Measurements from ENCODE around the gene MNAT1.

MNAT1 gene

GRCh38 chr14:60790850-60791249 lies 56.3 kb downstream of the MNAT1 start:
- no peak for TF ChIP-seq JUND (IDR thresholded peaks at IDR 0.05; ENCODE audit: low read depth)
- DNase-seq (ENCODE audit: low read depth in 1 of 2, low spot score in 1 of 2): no peak
- in situ Hi-C loops (cut with HindIII; ENCODE audit: low pct_unique_long_range_greater_than_20kb, low sequenced_read_pairs): no loop called here

- no peak for DNase-seq (ENCODE audit: low read depth in 1 of 2, low spot score in 1 of 2)
- TF ChIP-seq JUND (IDR thresholded peaks at IDR 0.05; ENCODE audit: low read depth): no peak
- in situ Hi-C loops (cut with HindIII; ENCODE audit: low pct_unique_long_range_greater_than_20kb, low sequenced_read_pairs): no loop called here
These were observed 61.9 kb downstream of the MNAT1 start for GRCh38 chr14:60796434-60796833.

GRCh38 chr14:60800409-60800808 lies 65.8 kb downstream of the MNAT1 start:
- in situ Hi-C loops (cut with HindIII; ENCODE audit: low pct_unique_long_range_greater_than_20kb, low sequenced_read_pairs): no loop called here
- no peak for DNase-seq (ENCODE audit: low read depth in 1 of 2, low spot score in 1 of 2)
- no peak for TF ChIP-seq JUND (IDR thresholded peaks at IDR 0.05; ENCODE audit: low read depth)

- in situ Hi-C loops (cut with HindIII; ENCODE audit: low pct_unique_long_range_greater_than_20kb, low sequenced_read_pairs): no loop called here
- TF ChIP-seq JUND (IDR thresholded peaks at IDR 0.05; ENCODE audit: low read depth): no peak
- no peak for DNase-seq (ENCODE audit: low read depth in 1 of 2, low spot score in 1 of 2)
These were observed 69.3 kb downstream of the MNAT1 start for GRCh38 chr14:60803871-60804270.

- no peak for DNase-seq (ENCODE audit: low read depth in 1 of 2, low spot score in 1 of 2)
- no peak for TF ChIP-seq JUND (IDR thresholded peaks at IDR 0.05; ENCODE audit: low read depth)
- in situ Hi-C loops (cut with HindIII; ENCODE audit: low pct_unique_long_range_greater_than_20kb, low sequenced_read_pairs): no loop called here
These were observed 71.4 kb downstream of the MNAT1 start for GRCh38 chr14:60805841-60806430.

GRCh38 chr14:60807247-60807646 lies 72.7 kb downstream of the MNAT1 start:
- in situ Hi-C loops (cut with HindIII; ENCODE audit: low pct_unique_long_range_greater_than_20kb, low sequenced_read_pairs): no loop called here
- no peak for DNase-seq (ENCODE audit: low read depth in 1 of 2, low spot score in 1 of 2)
- TF ChIP-seq JUND (IDR thresholded peaks at IDR 0.05; ENCODE audit: low read depth): no peak

- in situ Hi-C loops (cut with HindIII; ENCODE audit: low pct_unique_long_range_greater_than_20kb, low sequenced_read_pairs): no loop called here
- TF ChIP-seq JUND (IDR thresholded peaks at IDR 0.05; ENCODE audit: low read depth): no peak
- DNase-seq (ENCODE audit: low read depth in 1 of 2, low spot score in 1 of 2): no peak
These were observed 73.4 kb downstream of the MNAT1 start for GRCh38 chr14:60807971-60808370.

- in situ Hi-C loops (cut with HindIII; ENCODE audit: low pct_unique_long_range_greater_than_20kb, low sequenced_read_pairs): no loop called here
- TF ChIP-seq JUND (IDR thresholded peaks at IDR 0.05; ENCODE audit: low read depth): no peak
- no peak for DNase-seq (ENCODE audit: low read depth in 1 of 2, low spot score in 1 of 2)
These were observed 78.4 kb downstream of the MNAT1 start for GRCh38 chr14:60812987-60813386.

- DNase-seq (ENCODE audit: low read depth in 1 of 2, low spot score in 1 of 2): no peak
- TF ChIP-seq JUND (IDR thresholded peaks at IDR 0.05; ENCODE audit: low read depth): no peak
- in situ Hi-C loops (cut with HindIII; ENCODE audit: low pct_unique_long_range_greater_than_20kb, low sequenced_read_pairs): no loop called here
These were observed 80.8 kb downstream of the MNAT1 start for GRCh38 chr14:60815371-60815770.

GRCh38 chr14:60817113-60817512 lies 82.6 kb downstream of the MNAT1 start:
- no peak for DNase-seq (ENCODE audit: low read depth in 1 of 2, low spot score in 1 of 2)
- TF ChIP-seq JUND (IDR thresholded peaks at IDR 0.05; ENCODE audit: low read depth): no peak
- in situ Hi-C loops (cut with HindIII; ENCODE audit: low pct_unique_long_range_greater_than_20kb, low sequenced_read_pairs): no loop called here

- TF ChIP-seq JUND (IDR thresholded peaks at IDR 0.05; ENCODE audit: low read depth): no peak
- in situ Hi-C loops (cut with HindIII; ENCODE audit: low pct_unique_long_range_greater_than_20kb, low sequenced_read_pairs): no loop called here
- no peak for DNase-seq (ENCODE audit: low read depth in 1 of 2, low spot score in 1 of 2)
These were observed 85.0 kb downstream of the MNAT1 start for GRCh38 chr14:60819575-60819974.

- no peak for TF ChIP-seq JUND (IDR thresholded peaks at IDR 0.05; ENCODE audit: low read depth)
- in situ Hi-C loops (cut with HindIII; ENCODE audit: low pct_unique_long_range_greater_than_20kb, low sequenced_read_pairs): no loop called here
- no peak for DNase-seq (ENCODE audit: low read depth in 1 of 2, low spot score in 1 of 2)
These were observed 104.0 kb downstream of the MNAT1 start for GRCh38 chr14:60838601-60839000.

- in situ Hi-C loops (cut with HindIII; ENCODE audit: low pct_unique_long_range_greater_than_20kb, low sequenced_read_pairs): no loop called here
- no peak for TF ChIP-seq JUND (IDR thresholded peaks at IDR 0.05; ENCODE audit: low read depth)
- DNase-seq (ENCODE audit: low read depth in 1 of 2, low spot score in 1 of 2): no peak
These were observed 104.5 kb downstream of the MNAT1 start for GRCh38 chr14:60839057-60839456.

- no peak for TF ChIP-seq JUND (IDR thresholded peaks at IDR 0.05; ENCODE audit: low read depth)
- in situ Hi-C loops (cut with HindIII; ENCODE audit: low pct_unique_long_range_greater_than_20kb, low sequenced_read_pairs): no loop called here
- no peak for DNase-seq (ENCODE audit: low read depth in 1 of 2, low spot score in 1 of 2)
These were observed 105.1 kb downstream of the MNAT1 start for GRCh38 chr14:60839657-60840056.

Data from T47D (cell line).